Tongue (tissue), 2 donors: ENCODE results near the gene LIPT2. TPM values are rescaled to one million over a fixed set of nuclear protein-coding genes. Genes with fewer than 3 reads are reported as not detected.
A peak's percentile ranks its signal among the peaks of the same experiment; 100 is the strongest.
"Not testable (repeated sequence)": the region's sequence is repeated elsewhere in the genome, so short reads cannot be mapped to it uniquely, and the experiment has no call there.

ENCODE experiments used
- DNase-seq: peaks from one replicate; pipeline ENCODE4 v3.0.0-alpha.2; 2015
- total RNA-seq: library from RNA; depleted of rRNA; stranded (reverse); fragments of >200 nt; gene quantifications from one replicate; pipeline ENCODE4 v1.2.3, GENCODE V29; 2014

The LIPT2 gene
- total RNA-seq = 3.3 TPM

DNA sequence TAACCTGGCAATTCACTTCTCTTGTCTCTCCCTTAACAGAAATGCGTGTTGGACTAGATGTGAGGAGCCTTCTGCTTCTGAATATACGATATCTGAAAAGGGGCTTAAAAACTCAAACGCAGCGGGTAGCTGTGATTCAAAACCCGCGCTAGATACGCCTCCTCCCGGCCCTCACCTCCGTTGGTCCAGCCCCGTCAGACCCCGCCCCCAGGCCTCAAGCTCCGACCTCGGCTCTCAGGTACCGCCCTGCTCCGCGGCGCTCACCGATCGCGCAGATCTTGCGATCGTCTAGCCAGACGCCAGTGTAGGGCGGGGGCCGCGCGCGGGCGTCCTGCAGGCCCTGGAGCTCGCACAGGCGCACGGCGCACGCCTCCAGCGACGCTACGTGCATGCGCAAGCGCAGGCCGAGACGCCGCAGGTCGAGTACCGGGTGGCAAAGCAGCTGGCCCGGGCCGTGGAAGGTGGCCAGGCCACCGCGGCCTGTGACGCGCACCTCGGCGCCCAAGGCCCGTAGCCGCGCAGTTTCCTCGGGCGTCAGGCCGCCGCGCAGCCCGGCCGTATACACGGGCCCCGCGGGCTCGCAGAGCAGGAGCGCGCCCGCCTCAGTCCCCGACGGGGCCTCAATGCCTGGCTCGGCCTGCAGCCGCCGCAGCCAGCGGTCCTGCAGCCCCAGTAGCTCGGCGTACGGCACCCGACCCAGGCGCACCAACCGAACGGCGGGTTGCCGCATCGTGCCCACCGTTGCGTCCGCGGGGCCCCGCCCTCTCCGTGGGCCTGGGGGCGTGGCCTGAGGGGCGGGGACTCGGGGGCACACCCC is at the start of gene LIPT2:
Gene LIPT2, minus strand, starts transcription at position 751 of the 817 bp plus-strand sequence. Its CDS starts 21 bp downstream, at position 730.
- peak; percentile 99 for DNase-seq

DNA sequence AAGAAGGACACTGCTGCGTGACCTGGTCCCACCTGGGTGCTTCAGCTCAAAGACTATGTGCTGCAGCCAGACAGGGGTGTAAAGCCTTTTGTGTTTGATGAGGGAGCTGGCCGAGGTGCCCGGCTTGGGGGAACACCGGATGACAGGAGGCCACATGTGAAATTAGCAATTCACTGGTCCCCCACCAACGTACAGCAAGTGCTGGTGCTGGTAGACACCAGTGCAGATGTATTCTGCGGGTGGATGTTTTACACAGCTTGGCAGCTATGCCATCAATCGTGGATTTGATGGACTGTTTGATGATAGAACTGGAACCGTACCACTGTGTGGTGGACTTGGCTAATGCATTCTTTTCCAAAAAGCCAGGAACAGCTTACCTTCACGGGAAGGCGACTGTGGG is 47.9 kb upstream of the LIPT2 start:
- DNase-seq = no peak

DNA sequence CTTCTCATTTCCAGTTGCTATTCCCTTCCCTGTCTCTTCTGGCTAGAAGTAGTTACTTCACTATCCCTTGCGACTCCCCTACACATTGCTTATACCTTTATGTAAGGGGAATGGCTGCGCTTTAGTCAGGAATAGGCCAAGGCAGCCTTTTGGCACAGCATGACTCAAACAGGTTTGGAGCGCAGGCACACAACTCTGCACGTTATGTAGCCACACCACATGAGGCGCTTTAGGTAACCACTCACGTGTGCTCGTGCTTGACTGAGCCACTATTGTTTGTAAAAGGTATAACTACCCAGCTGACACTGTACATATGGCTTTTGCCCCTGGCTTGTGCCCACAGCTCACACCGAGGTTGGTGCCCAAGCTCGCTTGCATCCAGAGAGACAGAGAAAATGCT is 46.7 kb upstream of the LIPT2 start:
- DNase-seq = no peak

DNA sequence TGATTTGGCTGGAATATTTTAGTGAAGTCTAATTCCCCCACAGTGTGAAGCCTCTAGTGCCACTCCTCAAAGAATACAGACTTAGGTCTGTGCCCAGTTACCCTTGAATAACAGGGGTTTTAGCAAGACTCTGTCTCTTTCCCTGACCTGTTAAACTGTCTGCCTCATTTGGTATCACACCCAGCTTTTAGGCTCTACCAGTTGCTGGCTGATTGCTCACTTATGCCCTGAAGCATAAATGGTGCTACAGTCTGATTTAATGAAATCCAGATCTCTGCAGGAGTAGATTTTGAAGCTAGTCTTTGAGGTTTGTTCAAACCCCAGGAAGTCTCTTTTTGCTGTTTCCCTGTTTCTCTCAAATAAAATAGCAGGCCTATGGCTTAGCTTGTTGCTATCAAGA is 45.2 kb upstream of the LIPT2 start:
- no peak for DNase-seq

DNA sequence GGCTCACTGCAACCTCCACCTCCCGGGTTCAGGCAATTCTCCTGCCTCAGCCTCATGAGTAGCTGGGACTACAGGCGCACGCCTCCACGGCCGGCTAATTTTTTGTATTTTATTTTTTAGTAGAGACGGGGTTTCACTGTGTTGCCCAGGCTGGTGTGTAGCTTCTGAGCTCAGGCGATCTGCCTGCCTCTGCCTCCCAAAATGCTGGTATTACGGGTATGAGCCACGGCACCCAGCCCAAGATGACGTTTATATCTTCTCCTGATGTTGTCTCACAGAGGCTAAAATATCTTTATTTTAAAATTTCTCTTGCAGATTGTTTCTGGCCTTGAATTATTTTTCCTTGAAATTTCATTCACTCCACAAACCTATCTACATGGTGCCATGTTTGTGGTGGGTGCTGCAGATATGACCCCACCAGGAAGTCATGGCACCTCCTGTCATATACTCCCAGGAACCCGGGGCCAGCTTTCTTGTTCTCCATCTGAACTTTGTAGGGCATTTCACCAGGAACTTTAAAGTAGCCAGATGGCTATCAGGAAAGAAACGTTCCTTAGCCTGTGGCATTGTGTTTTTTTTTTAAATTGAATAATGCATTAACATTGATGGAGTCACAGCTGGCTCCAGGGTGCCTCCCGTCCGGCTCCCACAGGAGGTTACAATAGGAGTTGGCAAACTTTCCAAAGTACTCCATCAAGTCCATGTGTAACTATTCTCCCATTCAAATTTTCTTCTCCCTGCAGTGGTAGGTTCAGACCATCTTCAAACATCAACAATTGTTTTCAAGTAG is 42.0 kb upstream of the LIPT2 start:
- DNase-seq = no peak

DNA sequence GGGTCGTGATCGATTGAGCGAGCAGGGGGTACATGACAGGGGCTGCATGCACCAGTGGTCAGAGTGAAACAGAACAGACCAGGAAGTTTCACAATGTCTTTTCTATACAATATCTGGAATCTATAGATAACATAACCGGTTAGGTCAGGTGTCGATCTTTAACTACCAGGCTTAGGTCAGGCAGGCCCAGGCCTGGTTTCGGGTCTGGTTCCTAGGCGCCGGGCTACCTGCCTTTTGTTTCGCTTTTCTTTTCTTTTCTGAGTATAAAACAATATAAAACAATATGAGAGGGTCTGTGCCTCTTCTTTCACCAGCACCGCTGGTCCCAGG is 41.4 kb upstream of the LIPT2 start:
- not testable (repeated sequence) for DNase-seq

DNA sequence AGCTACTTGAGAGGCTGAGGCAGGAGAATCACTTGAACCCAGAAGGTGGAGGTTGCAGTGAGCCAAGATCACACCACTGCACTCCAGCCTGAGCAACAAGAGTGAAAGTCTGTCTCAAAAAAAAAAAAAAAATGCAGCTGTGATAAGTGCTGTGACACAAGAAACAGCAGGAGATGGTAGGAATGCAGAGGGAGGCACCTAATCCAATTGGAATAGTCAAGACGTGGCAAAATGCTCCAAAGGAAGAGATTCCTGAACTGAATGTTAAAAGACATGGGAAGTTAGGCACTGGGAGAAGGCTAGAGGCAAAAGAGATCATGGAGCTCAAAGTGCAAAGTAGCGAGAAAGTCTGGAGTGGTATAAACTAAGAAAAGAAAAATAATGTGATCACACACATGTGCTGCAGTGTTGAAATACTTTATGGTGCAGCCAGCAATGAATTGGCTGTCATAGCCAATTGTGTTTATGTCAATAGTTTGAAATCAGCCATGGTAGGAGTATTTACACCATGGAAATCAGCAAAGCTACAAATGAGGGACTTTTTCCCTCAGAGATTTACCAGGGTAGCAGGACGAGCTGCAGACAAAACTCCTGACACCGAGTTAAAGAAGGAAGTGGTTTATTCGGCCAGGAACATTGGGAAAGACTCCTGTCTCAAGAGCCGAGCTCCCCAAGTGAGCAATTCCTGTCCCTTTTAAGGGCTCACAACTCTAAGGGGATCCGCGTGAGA is 40.9 kb upstream of the LIPT2 start:
- no peak for DNase-seq

DNA sequence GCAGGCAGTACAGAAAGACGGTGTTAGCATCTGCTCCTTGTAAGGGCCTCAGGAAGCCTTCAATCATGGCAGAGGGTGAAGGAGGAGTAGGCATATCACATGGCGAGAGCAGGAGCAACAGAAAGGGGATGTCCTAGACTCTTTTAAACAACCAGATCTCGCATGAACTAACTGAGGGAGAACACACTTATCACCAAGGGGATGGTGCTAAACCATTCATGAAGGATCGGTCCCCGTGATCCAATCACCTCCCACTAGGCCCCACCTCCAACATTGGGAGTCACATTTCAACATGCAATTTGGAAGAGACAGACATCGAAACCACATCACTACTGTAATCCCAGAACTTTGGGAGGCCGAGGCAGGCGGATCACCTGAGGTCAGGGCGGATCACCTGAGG is 39.9 kb upstream of the LIPT2 start:
- DNase-seq = no peak

DNA sequence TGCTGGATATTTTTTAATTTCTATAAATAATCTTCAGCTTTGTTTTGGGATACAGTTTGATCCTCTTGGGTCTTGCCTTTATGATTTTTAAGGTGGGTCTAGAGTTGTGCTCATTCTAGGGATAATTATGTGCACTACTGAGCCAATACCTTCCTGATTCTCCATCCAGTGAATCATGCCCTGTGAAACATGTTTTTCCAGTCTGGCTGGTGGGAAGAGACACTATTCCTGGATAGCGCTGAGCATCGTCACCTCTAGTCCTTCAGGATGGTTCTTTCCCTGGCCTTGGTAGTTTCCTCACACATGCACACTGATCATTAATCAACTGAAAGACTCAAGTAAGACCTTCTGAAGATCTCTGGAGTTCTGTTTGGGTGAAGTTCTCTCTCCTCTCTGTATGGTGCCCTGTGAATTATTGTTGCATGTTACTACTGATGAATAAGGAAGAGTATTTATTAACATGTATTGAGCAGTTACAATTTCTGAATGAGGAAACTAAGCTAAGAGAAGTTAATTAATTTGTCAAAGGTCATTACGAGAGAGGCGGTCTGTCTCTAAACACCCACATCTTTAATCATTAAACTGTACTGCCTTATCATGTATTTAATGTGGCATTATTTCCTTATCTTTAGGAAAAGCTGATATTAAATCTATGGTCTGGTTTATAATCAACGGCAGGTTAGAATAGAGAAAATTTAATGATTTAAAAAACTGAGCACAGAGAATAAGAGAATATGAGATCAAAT is 39.1 kb upstream of the LIPT2 start:
- DNase-seq = no peak

DNA sequence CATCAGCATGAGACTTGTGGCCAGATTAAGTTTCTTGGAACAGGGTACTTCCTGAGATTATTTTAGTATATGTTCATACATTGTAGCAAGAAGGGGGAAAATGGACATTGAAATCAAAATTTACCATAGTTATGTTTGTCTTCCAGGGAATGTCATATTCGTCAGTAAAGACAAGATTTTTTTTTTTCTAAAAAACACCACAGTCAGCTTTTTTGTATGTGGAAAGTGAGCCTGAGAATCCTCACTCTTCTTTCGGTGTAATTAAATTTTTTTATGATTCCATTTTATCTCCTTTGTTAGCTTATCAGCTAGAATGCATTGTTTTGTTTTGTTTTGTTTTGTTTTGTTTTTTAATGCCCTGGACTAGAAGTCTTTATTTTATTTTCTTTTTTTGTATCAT is 31.5 kb upstream of the LIPT2 start:
- DNase-seq = no peak

DNA sequence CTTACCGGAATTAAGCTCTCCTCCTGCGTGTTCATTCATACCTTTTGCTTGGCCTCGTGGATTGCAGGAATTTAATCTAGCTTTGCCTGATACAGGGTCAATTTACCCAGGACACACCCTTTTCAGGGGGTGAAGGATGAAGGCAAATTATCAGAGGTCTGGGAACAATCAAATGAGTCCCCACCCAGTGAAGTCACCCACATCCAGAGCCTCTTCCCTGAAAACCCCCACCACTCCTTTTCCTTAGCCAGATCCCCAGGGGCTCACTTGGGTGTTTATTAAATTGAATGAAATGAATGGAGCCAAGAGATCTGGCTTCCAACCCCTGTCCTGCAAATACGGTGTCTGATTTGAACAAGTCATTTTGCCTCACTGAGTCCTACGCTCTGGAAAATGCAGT is 31.0 kb upstream of the LIPT2 start:
- no peak for DNase-seq

DNA sequence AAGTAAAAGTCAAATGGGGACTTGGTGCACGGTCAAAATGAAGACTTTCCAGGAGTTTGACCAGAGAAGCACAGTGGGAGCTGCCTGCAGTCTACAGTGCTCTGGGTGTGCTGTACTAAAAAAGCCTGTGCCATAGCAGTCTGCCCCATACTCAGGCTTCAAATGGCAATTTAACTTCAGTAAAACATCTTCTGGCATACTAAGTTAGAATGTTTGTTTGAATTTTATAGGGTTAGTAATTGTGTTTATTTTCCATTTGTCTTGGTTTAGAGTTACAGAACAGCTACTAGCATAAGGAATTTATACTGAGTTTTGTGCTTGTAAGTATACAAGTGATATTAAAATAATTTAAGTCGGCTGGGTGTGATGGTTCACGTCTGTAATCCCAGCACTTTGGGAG is 29.3 kb upstream of the LIPT2 start:
- DNase-seq = peak; percentile 7

DNA sequence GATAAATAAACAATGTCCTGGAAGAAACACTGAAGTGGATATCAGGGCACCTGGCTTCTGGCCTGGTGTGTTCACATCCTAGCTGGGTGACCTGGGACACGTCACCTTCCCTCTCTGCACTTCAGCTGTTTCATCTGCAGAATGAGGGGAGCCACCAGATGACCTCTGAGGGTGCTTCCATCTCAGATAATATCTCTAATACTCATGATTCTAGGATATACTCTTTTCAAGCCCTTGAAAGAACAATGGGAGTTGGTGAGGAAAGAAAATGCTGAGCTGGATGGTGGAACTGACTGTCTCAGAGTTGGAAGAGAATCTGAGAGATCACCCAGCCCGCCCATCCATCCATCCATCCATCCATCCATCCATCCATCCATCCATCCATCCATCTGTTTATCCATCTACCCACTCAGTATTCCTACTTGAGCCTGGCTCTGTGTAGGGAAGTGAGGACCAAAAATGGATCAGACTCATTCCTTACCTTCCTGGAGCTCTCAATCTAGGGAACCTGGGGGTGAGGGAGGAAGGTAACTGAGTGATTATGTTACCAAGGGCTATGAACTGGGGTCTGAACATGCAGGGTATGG is 28.2 kb upstream of the LIPT2 start:
- no peak for DNase-seq

DNA sequence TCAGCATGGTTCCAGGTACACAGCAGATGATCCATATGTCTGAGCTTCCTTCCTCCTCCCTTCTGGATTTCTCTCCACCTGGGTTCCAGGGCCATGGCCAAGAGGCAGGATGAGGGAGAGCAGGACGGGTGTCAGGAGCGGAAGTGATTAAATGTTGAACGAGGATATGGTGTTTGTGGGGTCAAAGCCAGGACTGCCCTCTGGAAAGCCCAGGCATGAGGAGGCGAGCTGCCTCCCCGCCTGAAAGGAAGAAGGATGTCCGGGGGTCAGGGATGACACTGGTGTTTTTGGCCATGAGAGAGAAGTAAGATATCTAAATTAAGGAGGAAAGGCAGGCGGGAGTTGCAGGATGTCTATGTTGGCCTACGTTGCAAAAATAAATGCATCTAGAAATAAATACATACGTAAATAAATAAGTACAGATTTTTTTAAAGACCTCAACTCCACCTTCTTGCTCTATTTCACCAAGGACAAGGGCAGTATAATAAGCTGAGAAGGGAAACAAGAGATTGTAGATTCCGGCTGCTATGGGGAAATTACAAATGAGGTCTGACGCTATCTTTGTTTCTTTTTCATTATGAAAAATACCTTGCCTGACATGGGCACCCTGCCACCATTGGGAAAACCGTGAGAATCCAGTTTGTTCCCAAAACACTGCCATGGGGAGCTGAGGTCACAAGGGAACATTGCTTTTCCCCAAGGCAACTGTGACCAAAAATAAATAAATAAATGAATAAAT is 27.6 kb upstream of the LIPT2 start:
- no peak for DNase-seq

DNA sequence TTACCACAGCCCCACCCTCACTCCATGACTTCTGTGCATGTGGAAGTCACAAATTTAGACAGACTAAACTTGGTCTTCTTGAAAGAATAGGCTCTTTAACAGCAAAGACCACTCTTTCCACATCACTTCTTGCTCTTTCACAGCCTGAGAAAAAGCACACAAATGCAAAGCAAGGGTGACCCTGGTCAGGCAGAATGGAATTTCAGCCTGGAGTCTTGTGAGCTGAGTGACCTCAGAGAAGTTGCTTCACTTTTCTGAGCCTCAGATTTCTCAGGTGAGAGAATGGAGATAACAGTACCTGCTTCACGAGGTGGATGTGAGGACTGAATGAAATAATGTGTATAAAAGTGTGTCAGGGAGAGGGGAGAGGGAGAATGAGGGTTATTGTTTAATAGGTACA is 26.8 kb upstream of the LIPT2 start:
- DNase-seq = no peak

DNA sequence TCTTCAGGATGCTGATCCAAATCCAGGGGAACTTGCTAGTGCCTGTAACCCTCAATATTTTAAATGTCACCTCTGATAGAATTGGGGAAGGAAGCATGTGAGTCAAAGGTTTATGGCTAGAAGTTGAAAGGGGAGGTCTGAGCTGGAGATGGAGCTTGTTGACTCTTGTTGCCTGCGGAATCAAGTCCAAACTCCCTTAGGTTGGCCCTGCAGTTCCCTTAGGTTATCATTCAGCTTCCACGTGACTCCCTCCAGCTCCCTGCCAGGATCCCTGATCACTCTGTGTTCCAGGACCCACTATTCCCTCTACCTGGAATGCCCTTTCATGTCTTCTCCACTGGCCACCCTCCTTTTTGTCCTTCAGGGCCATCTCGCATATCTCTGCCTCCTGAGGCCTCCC is 26.2 kb upstream of the LIPT2 start:
- no peak for DNase-seq

DNA sequence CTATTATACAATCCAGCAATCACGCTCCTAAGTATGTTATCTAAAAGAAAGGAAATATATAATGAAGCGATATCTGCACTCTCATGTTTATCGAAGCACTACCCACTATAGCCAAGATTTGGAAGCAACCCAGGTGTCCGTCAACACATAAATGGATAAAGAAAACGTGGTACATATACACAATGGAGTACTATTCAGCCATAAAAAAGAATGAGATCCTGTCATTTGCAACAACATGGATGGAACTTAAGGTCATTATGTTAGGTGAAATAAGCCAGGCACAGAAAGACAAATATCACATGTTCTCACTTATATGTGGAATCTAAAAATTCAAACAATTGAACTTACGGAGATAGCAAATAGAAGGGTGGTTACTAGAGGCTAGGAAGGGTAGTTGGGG is 24.1 kb upstream of the LIPT2 start:
- not testable (repeated sequence) for DNase-seq

DNA sequence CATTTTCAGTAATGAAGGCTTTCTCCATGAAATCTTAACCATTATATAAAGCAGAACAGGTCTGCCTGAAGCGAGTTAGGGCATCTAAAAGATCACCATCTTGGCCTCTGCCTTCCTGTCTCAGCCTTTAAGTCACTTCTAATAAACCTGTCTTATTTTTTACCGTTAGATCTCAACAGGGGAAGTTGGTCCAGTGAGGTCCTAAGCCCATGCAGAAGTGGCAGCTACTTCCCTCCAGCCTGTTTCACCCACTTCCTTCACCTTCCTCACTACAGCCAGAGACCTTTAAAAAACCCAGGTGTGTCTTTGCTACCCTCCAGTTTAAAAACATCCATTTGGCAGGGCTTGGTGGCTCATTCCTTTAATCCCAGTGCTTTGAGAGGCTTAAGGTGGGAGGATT is 14.1 kb upstream of the LIPT2 start:
- DNase-seq = no peak

DNA sequence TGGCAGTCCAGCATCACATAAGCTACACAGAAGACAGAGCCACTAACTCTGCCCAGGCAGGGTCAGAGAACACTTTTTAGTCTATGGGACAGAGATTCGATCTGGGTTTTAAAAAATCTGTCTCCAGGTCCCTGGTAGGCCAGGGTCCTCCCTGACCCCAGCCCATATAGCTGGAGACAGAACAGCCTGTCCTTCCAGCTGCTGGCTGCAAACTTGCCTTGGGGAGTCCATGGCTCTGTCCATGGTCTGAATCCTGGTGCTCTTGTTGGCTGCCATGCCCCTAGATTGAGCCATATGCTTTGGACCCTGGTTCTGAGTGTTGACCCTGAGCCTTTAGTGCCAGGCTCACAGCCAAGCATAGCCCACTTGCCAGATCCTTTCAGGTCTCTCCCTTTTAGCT is 13.3 kb upstream of the LIPT2 start:
- no peak for DNase-seq

DNA sequence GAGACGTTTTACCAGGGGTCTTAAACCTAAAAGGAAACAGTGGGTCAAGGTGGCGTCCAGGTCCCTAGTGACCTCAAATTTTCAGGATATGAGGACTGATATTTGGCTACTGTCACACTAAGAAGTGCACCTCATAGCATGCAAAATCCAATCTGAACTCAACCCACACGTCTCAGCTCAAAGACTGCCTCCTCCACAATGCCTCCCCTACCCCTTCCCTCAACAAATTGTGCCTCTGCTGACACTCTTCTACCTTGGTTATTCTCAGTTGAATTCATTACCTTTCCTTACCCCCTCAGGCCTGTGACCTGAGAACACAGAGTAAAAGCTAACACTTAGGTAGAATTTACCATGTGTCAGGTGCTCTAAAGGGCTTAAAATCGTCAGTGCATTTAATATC is 12.4 kb upstream of the LIPT2 start:
- DNase-seq = no peak

DNA sequence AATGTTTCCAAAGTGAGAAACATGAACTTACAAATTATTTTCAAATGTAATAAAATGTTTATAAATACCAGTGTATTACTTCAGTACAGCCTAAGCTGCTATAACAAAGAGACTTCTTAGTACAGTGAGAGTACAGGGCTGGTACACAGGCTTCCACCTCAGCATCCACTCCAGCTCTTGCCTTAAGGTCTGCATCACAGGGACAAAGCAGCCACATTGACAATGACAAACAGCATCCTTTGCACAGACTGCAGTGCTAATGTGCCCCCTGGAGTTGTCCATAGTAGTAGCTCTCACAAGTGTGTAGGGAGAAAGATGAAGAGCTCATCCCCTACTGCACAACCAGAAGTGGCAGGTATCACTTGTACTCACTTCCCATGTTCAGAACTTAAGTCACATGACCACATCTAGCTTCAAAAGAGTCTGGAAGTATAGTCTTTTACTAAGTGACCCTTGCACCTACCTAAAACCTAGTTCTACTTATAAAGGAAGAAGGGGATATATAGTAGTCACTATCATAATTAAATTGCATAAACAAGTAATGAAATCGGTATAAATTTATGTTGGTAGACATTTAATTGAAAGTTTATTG is 10.7 kb upstream of the LIPT2 start:
- no peak for DNase-seq
